ENCODE data around the gene TPD52L1. TPM values are rescaled to one million over a fixed set of nuclear protein-coding genes. Genes with fewer than 3 reads are reported as not detected.

TPD52L1 gene
- total RNA-seq, 6 experiments from 2014 or later, result 36.8 to 119 (median 47.7) TPM

- no peak overlapping the region for H3K27ac ChIP-seq
- no peaks in the 10 kb centered on the region for H3K36me3 ChIP-seq
- no peak for DNase-seq
- TF ChIP-seq, protein P1, sequence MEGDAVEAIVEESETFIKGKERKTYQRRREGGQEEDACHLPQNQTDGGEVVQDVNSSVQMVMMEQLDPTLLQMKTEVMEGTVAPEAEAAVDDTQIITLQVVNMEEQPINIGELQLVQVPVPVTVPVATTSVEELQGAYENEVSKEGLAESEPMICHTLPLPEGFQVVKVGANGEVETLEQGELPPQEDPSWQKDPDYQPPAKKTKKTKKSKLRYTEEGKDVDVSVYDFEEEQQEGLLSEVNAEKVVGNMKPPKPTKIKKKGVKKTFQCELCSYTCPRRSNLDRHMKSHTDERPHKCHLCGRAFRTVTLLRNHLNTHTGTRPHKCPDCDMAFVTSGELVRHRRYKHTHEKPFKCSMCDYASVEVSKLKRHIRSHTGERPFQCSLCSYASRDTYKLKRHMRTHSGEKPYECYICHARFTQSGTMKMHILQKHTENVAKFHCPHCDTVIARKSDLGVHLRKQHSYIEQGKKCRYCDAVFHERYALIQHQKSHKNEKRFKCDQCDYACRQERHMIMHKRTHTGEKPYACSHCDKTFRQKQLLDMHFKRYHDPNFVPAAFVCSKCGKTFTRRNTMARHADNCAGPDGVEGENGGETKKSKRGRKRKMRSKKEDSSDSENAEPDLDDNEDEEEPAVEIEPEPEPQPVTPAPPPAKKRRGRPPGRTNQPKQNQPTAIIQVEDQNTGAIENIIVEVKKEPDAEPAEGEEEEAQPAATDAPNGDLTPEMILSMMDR (IDR thresholded peaks at IDR 0.05), result no peak
- TF ChIP-seq POLR2A (IDR thresholded peaks at IDR 0.05), result no peak
- 90% methylated on average over 6 of the region's 6 CpGs for WGBS (ENCODE audit: insufficient coverage, low coverage, low lambda C conversion rate, missing lambda C conversion rate)
- peaks cover 0 to 13% (median 8%) of the 10 kb centered on the region in 4 donors for H3K4me1 ChIP-seq
- intact Hi-C loops (cut with DNase I), result no loop called here
- no peaks in the 10 kb centered on the region for H3K27me3 ChIP-seq
- no peaks in the 10 kb centered on the region for H3K9me3 ChIP-seq
- no peak for ATAC-seq
- no peak overlapping the region for H3K4me3 ChIP-seq
Measured at GRCh38 chr6:125183391-125183790, 29.8 kb downstream of the TPD52L1 start.

DNA sequence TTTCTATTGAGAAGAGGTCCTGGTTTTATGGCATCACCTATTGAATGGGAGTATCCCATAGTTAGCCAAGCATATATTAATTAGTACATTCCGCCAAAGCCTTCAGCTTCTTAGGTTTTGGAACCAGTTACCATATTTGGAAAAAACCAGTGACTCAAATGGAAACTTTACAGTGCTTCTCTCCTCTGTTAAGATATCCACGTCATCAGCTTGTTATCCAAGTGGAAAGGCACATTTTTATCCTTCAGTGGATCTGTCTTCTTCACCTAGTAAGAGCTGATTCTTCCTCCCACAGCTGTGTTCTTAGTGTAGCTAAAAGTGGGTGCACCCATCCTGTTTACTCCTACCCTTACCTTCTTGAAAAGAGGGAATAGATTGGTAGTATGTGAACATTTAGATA lies 34.5 kb downstream of the TPD52L1 start:
- ATAC-seq, result no peak
- no peak for DNase-seq
- TF ChIP-seq, protein P1 (IDR thresholded peaks at IDR 0.05), result no peak
- no peak for TF ChIP-seq POLR2A (IDR thresholded peaks at IDR 0.05)

DNA sequence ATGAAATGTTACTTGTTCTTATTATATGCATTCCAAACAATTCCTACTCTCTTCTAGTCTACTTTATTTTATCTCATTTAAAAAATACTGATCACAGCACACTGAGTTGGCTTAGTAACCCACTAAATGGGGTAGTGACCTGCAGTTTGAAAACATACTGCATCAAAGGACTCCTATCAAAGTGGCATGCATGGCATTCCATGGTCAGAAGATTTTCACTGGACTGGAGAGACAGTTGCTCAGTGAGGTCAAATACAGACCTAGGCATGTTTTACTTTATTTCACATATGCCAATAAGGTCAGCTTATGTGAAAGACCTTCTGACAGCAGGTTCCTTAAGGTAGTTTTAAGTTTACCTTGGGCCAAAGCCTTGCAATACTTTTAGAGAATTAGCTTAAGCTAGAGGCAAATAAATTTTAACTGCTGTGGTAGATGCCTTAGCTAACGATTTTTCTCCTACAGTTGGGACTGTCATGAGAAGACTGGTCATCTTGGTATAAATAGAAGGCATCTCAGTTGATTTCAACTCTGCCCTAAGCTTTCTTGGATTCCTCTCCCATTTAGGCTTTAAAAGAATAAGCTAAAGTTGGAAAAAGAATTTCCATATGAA lies 35.1 kb downstream of the TPD52L1 start:
- no peak overlapping the region for H3K4me3 ChIP-seq
- no peak overlapping the region for H3K27ac ChIP-seq
- WGBS (ENCODE audit: insufficient coverage, low coverage, low lambda C conversion rate, missing lambda C conversion rate), result 73% methylated on average over 1 of the region's 1 CpG
- intact Hi-C loops (cut with DNase I), result no loop called here
- TF ChIP-seq POLR2A (IDR thresholded peaks at IDR 0.05), result no peak
- TF ChIP-seq, protein P1 (IDR thresholded peaks at IDR 0.05), result no peak
- no peak for ATAC-seq
- H3K4me1 ChIP-seq, result no peaks in the 10 kb centered on the region
- no peaks in the 10 kb centered on the region for H3K36me3 ChIP-seq
- H3K9me3 ChIP-seq, result no peaks in the 10 kb centered on the region
- no peak for DNase-seq
- no peaks in the 10 kb centered on the region for H3K27me3 ChIP-seq

More for the DNA sequence above, 34.5 kb downstream of the TPD52L1 start:
- peaks cover 0 to 3% (median 0%) of the 10 kb centered on the region in 4 donors for H3K4me1 ChIP-seq
- H3K27me3 ChIP-seq, result no peaks in the 10 kb centered on the region
- intact Hi-C loops (cut with DNase I), result no loop called here
- H3K27ac ChIP-seq, result no peak overlapping the region
- H3K4me3 ChIP-seq, result no peak overlapping the region
- H3K36me3 ChIP-seq, result no peaks in the 10 kb centered on the region
- WGBS (ENCODE audit: insufficient coverage, low coverage, low lambda C conversion rate, missing lambda C conversion rate), result 83% methylated on average over 2 of the region's 2 CpGs
- no peaks in the 10 kb centered on the region for H3K9me3 ChIP-seq

- peak in 2 of 4 donors; percentile 49 to 73 for ATAC-seq
- no peak for DNase-seq
- no peak overlapping the region for H3K4me3 ChIP-seq
- H3K36me3 ChIP-seq, result no peaks in the 10 kb centered on the region
- H3K4me1 ChIP-seq, result peaks cover 0 to under 1% (median 0%) of the 10 kb centered on the region in 4 donors
- no peaks in the 10 kb centered on the region for H3K27me3 ChIP-seq
- H3K9me3 ChIP-seq, result no peaks in the 10 kb centered on the region
- 27% methylated on average over 1 of the region's 1 CpG for whole genome bisulfite sequencing (ENCODE audit: insufficient coverage, low coverage, low lambda C conversion rate, missing lambda C conversion rate)
- TF ChIP-seq, protein P1 (IDR thresholded peaks at IDR 0.05), result no peak
- no peak for TF ChIP-seq POLR2A (IDR thresholded peaks at IDR 0.05)
- H3K27ac ChIP-seq, result no peak overlapping the region
- intact Hi-C loops (cut with DNase I), result no loop called here
Measured at GRCh38 chr6:125189494-125189893, 35.9 kb downstream of the TPD52L1 start.

Measured in right lobe of liver (tissue), 6 donors.